Thyroid gland (tissue), 4 donors: ENCODE results near the gene KISS1R.

ENCODE experiments used
- POLR2A ChIP-seq, 2 donors: fragments of 450-650 bp; IDR thresholded peaks; one replicate each; pipeline ENCODE4 v1.6.1; 2017; ENCODE audit warnings: antibody characterized with exemption in 2 of 2, mild to moderate bottlenecking in 2 of 2, moderate library complexity in 1 of 2
- TF ChIP-seq, protein P1 (sequence below), 6 experiments: fragments of 200-600 bp in 3 of 6; fragments of 450-650 bp in 3 of 6; sonication (generic) in 3 of 6; IDR thresholded peaks; one replicate each; pipeline ENCODE4 v1.5.1; 2016 to 2019; ENCODE audit warnings: antibody characterized with exemption in 6 of 6, mild to moderate bottlenecking in 2 of 6, inconsistent platforms in 1 of 6, moderate library complexity in 1 of 6

DNA sequence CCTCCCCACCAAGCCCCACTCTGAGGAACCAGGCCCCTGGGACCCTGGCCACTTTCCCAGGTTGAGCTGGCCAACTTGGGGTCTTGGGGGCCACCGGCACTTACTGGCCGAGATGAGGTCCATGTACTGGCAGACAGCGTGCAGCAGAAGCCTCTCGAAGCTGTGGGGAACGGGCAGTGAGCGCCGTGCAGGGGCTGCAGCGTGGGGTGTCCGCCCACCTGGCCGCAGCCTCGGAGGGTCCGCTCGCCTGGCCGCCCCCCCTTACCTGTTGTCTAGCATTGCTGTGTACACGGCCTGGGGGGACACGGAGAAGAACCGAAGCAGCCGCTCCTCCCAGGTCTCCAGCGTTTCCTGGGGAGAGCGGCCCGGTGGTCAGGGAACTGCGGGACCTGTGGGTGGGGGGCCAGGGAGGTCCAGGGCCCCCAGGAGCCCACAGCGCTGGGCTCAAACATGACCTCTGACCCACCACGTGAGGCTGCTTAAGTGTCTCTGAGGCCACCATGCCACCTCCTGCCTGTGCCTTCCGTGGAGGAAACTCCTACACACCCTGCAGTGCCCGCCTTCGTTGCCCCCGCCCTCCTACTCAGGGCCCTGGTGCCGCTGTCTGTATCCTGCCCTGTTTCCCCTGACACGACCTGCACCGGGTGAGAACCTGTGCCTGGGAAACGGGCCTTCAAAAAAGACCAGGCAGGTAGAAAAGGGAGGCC is 17.6 kb upstream of the KISS1R start:
- TF ChIP-seq, protein P1, sequence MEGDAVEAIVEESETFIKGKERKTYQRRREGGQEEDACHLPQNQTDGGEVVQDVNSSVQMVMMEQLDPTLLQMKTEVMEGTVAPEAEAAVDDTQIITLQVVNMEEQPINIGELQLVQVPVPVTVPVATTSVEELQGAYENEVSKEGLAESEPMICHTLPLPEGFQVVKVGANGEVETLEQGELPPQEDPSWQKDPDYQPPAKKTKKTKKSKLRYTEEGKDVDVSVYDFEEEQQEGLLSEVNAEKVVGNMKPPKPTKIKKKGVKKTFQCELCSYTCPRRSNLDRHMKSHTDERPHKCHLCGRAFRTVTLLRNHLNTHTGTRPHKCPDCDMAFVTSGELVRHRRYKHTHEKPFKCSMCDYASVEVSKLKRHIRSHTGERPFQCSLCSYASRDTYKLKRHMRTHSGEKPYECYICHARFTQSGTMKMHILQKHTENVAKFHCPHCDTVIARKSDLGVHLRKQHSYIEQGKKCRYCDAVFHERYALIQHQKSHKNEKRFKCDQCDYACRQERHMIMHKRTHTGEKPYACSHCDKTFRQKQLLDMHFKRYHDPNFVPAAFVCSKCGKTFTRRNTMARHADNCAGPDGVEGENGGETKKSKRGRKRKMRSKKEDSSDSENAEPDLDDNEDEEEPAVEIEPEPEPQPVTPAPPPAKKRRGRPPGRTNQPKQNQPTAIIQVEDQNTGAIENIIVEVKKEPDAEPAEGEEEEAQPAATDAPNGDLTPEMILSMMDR (IDR thresholded peaks at IDR 0.05): no peak
- TF ChIP-seq POLR2A (IDR thresholded peaks at IDR 0.05): no peak
